HepG2 (cell line): Measurements from ENCODE around the gene SNX7. TPM values are rescaled to one million over a fixed set of nuclear protein-coding genes. Genes with fewer than 3 reads are reported as not detected.

ENCODE experiments used
- ATAC-seq: fragments of 200-7000 bp; cut with Tn5 transposase; 3 replicates; pipeline ENCODE4 v1.9.1; 2020; ENCODE audit warnings: mild to moderate bottlenecking, moderate library complexity
- BruUV-seq: library from RNA; stranded (reverse); fragments of 400-500 nt; replicated peaks from 2 replicates; lab custom pipeline; 2021; lab: Mats Ljungman, UMichigan
- CTCF ChIA-PET: fragments of 300-600 bp; formaldehyde crosslinking; extraction: SDS; loops from one replicate; lab custom pipeline; 2021; ENCODE audit warnings: low total read pairs, inconsistent platforms, low intra/inter-chr PET ratio; lab: Yijun Ruan, JAX
- POLR2A ChIA-PET: fragments of 350-600 bp; sonication (Branson Sonifier 250); formaldehyde crosslinking; loops from one replicate; lab custom pipeline; 2020; ENCODE audit warnings: antibody characterized with exemption, inconsistent platforms; lab: Yijun Ruan, JAX
- DNase-seq: peaks from one replicate; pipeline ENCODE4 v3.0.0-alpha.2; 2015; ENCODE audit warnings: low spot score
- FAIRE-seq: peaks from 3 replicates; lab custom pipeline; 2011; peaks lifted over from hg19 to GRCh38; lab: Jason Lieb, UNC
- H2AFZ ChIP-seq: one replicate; pipeline ENCODE4 v1.6.1; 2011; ENCODE audit warnings: low read length, inconsistent platforms
- H3K27ac ChIP-seq: fragments of 300-600 bp; 3 replicates; pipeline ENCODE4 v1.8.0; 2011; ENCODE audit warnings: mixed run types, mild to moderate bottlenecking, mixed read lengths, low read length, inconsistent platforms; ENCODE audit not compliant: insufficient read depth; ENCODE audit errors: extremely low read length
- H3K27me3 ChIP-seq, 2 experiments: fragments of 200-600 bp in 1 of 2; 2 replicates in 1 of 2; 3 replicates in 1 of 2; pipeline versions ENCODE4 v1.6.0 to v1.8.0; 2011; ENCODE audit warnings: low read length in 2 of 2, mild to moderate bottlenecking in 2 of 2, moderate library complexity in 2 of 2, inconsistent platforms in 1 of 2; ENCODE audit not compliant: insufficient read depth in 2 of 2, control insufficient read depth in 1 of 2
- H3K36me3 ChIP-seq, 2 experiments: fragments of 200-600 bp in 1 of 2; replicated peaks in 1 of 2; 2 replicates in 1 of 2; 3 replicates in 1 of 2; pipeline versions ENCODE4 v1.5.1 to v1.8.0; 2011; ENCODE audit warnings: low read length in 2 of 2, inconsistent platforms in 1 of 2; ENCODE audit not compliant: insufficient read depth in 2 of 2, control insufficient read depth in 1 of 2
- H3K4me1 ChIP-seq: 2 replicates; pipeline ENCODE4 v1.5.1; 2012; ENCODE audit warnings: low read length, inconsistent platforms; ENCODE audit not compliant: insufficient read depth
- H3K4me2 ChIP-seq: 2 replicates; pipeline ENCODE4 v1.6.0; 2011; ENCODE audit warnings: low read depth, low read length, inconsistent platforms
- H3K4me3 ChIP-seq, 3 experiments: fragments of 200-600 bp in 1 of 3; sonication (generic), shearing (Covaris generic) in 1 of 3; replicated peaks in 1 of 3; 2 replicates each; pipeline ENCODE4 v1.5.1; 2011 to 2016; ENCODE audit warnings: low read length in 3 of 3, inconsistent platforms in 2 of 3, low read depth in 2 of 3, mild to moderate bottlenecking in 2 of 3, control low read depth in 1 of 3, mixed read lengths in 1 of 3; ENCODE audit not compliant: insufficient read depth in 1 of 3
- H3K79me2 ChIP-seq: one replicate; pipeline ENCODE4 v1.6.1; 2011; ENCODE audit warnings: low read length, inconsistent platforms; ENCODE audit not compliant: insufficient read depth
- H3K9ac ChIP-seq: 2 replicates; pipeline ENCODE4 v1.6.0; 2011; ENCODE audit warnings: mild to moderate bottlenecking, low read depth, low read length, inconsistent platforms; ENCODE audit not compliant: insufficient read depth
- H3K9me3 ChIP-seq: 2 replicates; pipeline ENCODE4 v1.5.1; 2012; ENCODE audit warnings: mild to moderate bottlenecking, low read length
- H4K20me1 ChIP-seq: 2 replicates; pipeline ENCODE4 v1.6.0; 2011; ENCODE audit warnings: inconsistent platforms, mild to moderate bottlenecking, low read length, moderate library complexity; ENCODE audit not compliant: insufficient read depth
- DZIP1 ChIP-seq: sonication (generic); formaldehyde crosslinking; IDR thresholded peaks from 2 replicates; pipeline ENCODE4 v1.5.0; 2020; ENCODE audit warnings: mild to moderate bottlenecking, missing genetic modification reagents
- HHEX ChIP-seq: IDR thresholded peaks from 2 replicates; pipeline ENCODE4 v1.6.1; 2016; ENCODE audit warnings: control low read depth
- KAT7 ChIP-seq: IDR thresholded peaks from 2 replicates; pipeline ENCODE4 v1.6.1; 2018; ENCODE audit warnings: borderline replicate concordance, missing compliant biosample characterization
- PATZ1 ChIP-seq: sonication (generic); formaldehyde crosslinking; IDR thresholded peaks from 2 replicates; pipeline ENCODE4 v1.4.0; 2020; ENCODE audit warnings: missing genetic modification reagents
- PAX8 ChIP-seq: sonication (generic); formaldehyde crosslinking; IDR thresholded peaks from 2 replicates; pipeline ENCODE4 v1.8.0; 2022; ENCODE audit warnings: mild to moderate bottlenecking, missing genetic modification reagents, borderline replicate concordance
- RBM22 ChIP-seq: fragments of 200-400 bp; formaldehyde crosslinking; optimal IDR thresholded peaks from 2 replicates; pipeline ENCODE3; 2017; ENCODE audit warnings: mild to moderate bottlenecking, low read length, moderate library complexity
- SATB2 ChIP-seq: sonication (generic); formaldehyde crosslinking; IDR thresholded peaks from 2 replicates; pipeline ENCODE4 v1.5.0; 2020; ENCODE audit warnings: missing genetic modification reagents
- SP4 ChIP-seq: sonication (generic); formaldehyde crosslinking; IDR thresholded peaks from 2 replicates; pipeline ENCODE4 v1.8.1; 2023; ENCODE audit warnings: mild to moderate bottlenecking, missing genetic modification reagents
- ZNF24 ChIP-seq: fragments of 450-650 bp; IDR thresholded peaks from 2 replicates; pipeline ENCODE4 v1.6.1; 2017; ENCODE audit warnings: antibody characterized with exemption, mild to moderate bottlenecking
- ZNF281 ChIP-seq: sonication (generic); formaldehyde crosslinking; IDR thresholded peaks from 2 replicates; pipeline ENCODE4 v1.4.0; 2020; ENCODE audit warnings: missing genetic modification reagents, borderline replicate concordance
- WGBS: methylation state at CpG from one replicate; pipeline ENCODE4 v1.1.6; 2017; ENCODE audit warnings: low lambda C conversion rate; 5-methylcytosine and 5-hydroxymethylcytosine counted together
- in situ Hi-C: cut with HindIII; loops from 2 replicates; pipeline ENCODE4 v1.10.0; 2017; ENCODE audit warnings: low pct_unique_long_range_greater_than_20kb; ENCODE audit not compliant: extremely low pct_ligation_motif_present
- intact Hi-C: fragments of 100-400 bp; cut with micrococcal nuclease; formaldehyde crosslinking; loops from one replicate; pipeline ENCODE4 v1.10.0; 2022; ENCODE audit not compliant: unreplicated experiment
- polyA plus RNA-seq, 8 experiments: library from polyadenylated mRNA; depleted of rRNA in 3 of 8; stranded (reverse) in 7 of 8; unstranded in 1 of 8; fragments of >200 nt; fragmentation: Illumina TruSeq in 4 of 8; extraction: Trizol in 4 of 8; gene quantifications; 2 replicates each; pipeline versions ENCODE4 v1.2.1 to v1.2.3, GENCODE V29; 2011 to 2016; ENCODE audit warnings: low read depth in 4 of 8, missing spikeins in 1 of 8, mixed read lengths in 1 of 8; ENCODE audit not compliant: insufficient read depth in 1 of 8
- total RNA-seq, 5 experiments: library from RNA; depleted of rRNA; stranded (reverse); fragments of >200 nt; fragmentation: Illumina TruSeq; extraction: Trizol; gene quantifications; 2 replicates each; pipeline ENCODE4 v1.2.3, GENCODE V29; 2016; ENCODE audit warnings: low read depth in 1 of 5
- TF ChIP-seq, protein P1 (sequence below): sonication (generic); formaldehyde crosslinking; IDR thresholded peaks from 2 replicates; pipeline ENCODE4 v1.8.0; 2022; ENCODE audit warnings: missing genetic modification reagents, mild to moderate bottlenecking, inconsistent platforms, borderline replicate concordance
- TF ChIP-seq, protein P2 (sequence below): sonication (generic); formaldehyde crosslinking; IDR thresholded peaks from 2 replicates; pipeline ENCODE4 v1.4.0; 2020; ENCODE audit warnings: missing genetic modification reagents

SNX7 gene
- total and polyA plus RNA-seq, 2 of the 13 experiments (the other 11 are each of a cell fraction or from before 2014, with no cell fraction given), result 14.3 to 33.5 TPM

GRCh38 chr1:98698625-98699024, 37.1 kb downstream of the SNX7 start:
- ChIA-PET POLR2A (no interaction called here), CTCF (no interaction called here)
- no peak overlapping the region for H3K4me2 ChIP-seq
- no peaks in the 10 kb centered on the region for H3K9me3 ChIP-seq
- no peaks in the 10 kb centered on the region; a peak in 1 of 5 replicates for H3K27me3 ChIP-seq
- H3K27ac ChIP-seq, result no peak overlapping the region
- no peak overlapping the region for H2AFZ ChIP-seq
- in situ Hi-C loops (no loop called here), intact Hi-C loops (loop anchor here (5.0 kb wide), 1 partner anchor 36 kb away; the partner anchor contains the start of gene SNX7)
- no peaks in the 10 kb centered on the region for H4K20me1 ChIP-seq
- ATAC-seq, result no peak
- TF ChIP-seq PATZ1 (CRISPR knock-in tag) (no peak), ZNF24 (no peak), PAX8 (no peak), RBM22 (no peak), HHEX (CRISPR knock-in tag) (no peak), DZIP1 (CRISPR knock-in tag) (no peak), SATB2 (no peak), ZNF281 (no peak), SP4 (CRISPR knock-in tag) (no peak), KAT7 (CRISPR knock-in tag) (no peak)
- TF ChIP-seq, protein P1, sequence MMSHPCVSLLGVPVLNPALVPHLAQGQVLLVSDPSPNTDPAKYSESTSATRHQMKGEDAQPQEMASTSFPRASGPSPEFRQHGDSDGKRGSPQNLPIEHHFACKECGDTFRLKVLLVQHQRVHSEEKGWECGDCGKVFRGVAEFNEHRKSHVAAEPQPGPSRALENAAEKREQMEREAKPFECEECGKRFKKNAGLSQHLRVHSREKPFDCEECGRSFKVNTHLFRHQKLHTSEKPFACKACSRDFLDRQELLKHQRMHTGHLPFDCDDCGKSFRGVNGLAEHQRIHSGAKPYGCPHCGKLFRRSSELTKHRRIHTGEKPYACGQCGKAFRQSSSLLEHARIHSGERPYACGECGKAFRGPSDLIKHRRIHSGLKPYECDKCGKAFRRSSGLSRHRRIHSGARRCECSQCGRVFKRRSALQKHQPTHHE, result no peak
- TF ChIP-seq, protein P2, sequence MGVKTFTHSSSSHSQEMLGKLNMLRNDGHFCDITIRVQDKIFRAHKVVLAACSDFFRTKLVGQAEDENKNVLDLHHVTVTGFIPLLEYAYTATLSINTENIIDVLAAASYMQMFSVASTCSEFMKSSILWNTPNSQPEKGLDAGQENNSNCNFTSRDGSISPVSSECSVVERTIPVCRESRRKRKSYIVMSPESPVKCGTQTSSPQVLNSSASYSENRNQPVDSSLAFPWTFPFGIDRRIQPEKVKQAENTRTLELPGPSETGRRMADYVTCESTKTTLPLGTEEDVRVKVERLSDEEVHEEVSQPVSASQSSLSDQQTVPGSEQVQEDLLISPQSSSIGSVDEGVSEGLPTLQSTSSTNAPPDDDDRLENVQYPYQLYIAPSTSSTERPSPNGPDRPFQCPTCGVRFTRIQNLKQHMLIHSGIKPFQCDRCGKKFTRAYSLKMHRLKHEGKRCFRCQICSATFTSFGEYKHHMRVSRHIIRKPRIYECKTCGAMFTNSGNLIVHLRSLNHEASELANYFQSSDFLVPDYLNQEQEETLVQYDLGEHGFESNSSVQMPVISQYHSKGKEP (CRISPR knock-in tag), result no peak
- no peak for FAIRE-seq
- no peaks in the 10 kb centered on the region for H3K79me2 ChIP-seq
- 96% methylated on average over 3 of the region's 3 CpGs for WGBS
- no peaks in the 10 kb centered on the region for H3K4me1 ChIP-seq
- H3K36me3 ChIP-seq, result peaks cover 1 to 4% of the 10 kb centered on the region in 2 experiments; a peak in 3 of 5 replicates
- DNase-seq, result no peak
- BruUV-seq, result no TSS peak
- no peak overlapping the region for H3K9ac ChIP-seq
- no peak overlapping the region for H3K4me3 ChIP-seq
